Stimulated activated naive CD8-positive, alpha-beta T cell treated with anti-CD3 and anti-CD28 coated beads, Interleukin-15, Interleukin-2, amounts not matched to agents 100 U/mL and 50 U/mL, for 24 hours (primary cell): Measurements from ENCODE around the gene SOCS3.

ENCODE experiments used
- ATAC-seq: fragments of 150-1000 bp; cut with Tn5 transposase; one replicate; pipeline ENCODE4 v1.10.0; 2021
- DNase-seq: peaks from one replicate; pipeline ENCODE4 v3.0.0; 2021

The SOCS3 gene

DNA sequence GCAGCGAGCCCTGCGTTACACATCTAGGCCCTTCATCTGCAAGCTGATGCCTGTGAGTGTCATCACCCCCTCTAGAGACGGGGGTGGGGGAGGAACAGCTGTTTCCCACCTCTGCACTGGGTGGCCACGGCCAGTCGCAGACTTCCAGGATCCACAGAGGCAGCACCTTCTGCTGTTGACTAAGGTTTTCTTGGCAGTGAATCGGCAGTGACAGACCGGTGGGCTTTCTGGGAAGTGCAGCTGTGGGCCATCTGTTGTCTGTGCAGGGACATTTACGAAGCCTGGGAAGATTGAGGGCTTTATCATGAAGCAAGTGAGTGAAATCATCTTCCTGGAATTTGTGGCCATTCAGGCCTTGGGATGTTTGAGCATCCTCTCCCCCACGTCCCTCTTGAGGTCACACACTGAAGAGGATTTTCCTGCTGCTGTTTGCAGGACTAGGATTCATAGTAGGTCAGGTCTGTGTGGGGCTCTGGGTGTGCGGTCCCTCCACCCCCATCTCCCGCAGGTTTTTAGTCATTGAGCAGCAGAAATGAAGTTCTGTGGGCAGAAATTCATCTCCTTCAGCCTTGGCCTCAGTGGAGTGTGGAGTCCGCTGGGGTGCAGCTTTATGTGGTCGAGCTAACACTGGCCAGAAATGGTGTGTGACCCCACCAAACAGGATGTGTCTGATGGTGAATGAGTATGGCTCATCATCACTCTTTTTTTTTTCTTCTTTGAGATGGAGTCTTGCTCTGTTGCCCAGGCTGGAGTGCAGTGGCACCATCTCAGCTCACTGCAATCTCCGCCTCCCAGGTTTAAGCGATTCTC is 30.6 kb upstream of the SOCS3 start:
- DNase-seq (no peak), ATAC-seq (no peak)

- no peak for DNase-seq
- no peak for ATAC-seq
These were observed 28.4 kb upstream of the SOCS3 start for GRCh38 chr17:78387977-78388941.

DNA sequence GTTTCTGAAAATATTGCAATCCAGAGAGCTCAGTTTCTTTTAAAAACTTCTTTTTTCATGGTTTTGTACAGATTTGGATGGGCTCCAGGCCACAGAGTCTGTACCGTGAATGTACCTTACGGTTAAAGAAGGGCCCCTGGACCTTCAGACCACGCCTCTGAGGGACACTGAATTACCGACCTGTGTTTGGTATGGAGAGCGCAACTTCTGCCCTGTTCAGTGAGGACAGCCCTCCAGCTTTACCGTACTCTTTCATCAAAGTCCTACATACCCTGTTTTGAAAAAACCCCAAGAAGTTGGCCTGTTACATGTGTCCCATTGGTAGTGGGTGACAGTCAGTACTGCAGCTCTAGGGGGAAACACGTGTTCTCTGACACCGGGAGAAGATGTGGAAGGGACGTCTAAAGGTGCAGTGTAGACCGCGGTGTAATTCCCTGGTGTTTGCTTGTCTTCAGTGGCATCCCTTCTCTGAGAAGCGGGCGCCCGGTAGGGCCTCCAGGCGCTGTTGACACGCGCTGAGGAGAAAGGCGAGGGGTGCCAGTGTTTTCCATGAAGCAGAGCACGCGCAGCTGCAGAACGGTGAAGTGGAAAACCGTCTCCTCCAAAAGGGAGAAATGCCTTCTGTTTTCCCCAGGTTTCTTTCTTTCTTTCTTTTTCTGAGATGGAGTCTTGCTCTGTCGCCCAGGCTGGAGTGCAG is 24.8 kb upstream of the SOCS3 start:
- DNase-seq, result no peak
- ATAC-seq, result no peak

DNA sequence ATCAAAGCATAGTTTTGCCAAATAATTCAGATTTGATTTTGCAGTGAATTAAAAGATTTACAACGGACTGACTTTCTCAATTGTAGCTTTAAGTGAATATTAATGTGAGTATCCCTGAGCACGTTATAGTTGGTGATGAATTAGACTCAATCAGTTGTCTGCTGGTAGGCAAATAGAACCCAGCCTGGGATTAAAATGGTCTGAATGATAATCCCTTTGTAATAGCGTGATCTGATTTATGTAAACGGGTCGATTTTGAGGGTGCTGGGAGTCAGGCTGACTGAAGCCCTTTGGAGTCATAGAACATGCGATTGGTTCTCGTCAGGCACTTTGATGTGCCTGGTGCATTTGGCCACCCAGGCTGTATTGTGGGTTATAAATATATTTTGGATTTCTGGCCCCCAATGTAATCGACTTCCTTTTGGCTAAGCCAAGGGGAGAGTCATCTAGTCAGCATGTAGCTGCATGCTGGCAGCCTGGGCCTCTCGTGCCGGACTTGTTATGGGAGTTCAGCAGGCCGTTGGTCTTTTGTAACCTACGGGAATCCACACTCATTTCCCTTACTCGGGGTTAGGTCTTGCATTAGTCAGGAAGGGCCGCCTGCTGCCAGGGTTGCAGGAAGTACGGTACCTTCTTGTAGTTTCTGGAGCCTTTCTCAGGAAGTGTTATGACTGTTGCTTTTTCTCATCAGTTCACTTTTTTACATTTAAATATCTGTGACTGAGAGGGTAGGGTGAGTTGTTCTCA is 24.0 kb upstream of the SOCS3 start:
- peak; percentile 41 for ATAC-seq
- peak; percentile 67 for DNase-seq

- DNase-seq (no peak), ATAC-seq (peak; percentile 13)
These were observed 21.8 kb upstream of the SOCS3 start for GRCh38 chr17:78381601-78382232.

DNA sequence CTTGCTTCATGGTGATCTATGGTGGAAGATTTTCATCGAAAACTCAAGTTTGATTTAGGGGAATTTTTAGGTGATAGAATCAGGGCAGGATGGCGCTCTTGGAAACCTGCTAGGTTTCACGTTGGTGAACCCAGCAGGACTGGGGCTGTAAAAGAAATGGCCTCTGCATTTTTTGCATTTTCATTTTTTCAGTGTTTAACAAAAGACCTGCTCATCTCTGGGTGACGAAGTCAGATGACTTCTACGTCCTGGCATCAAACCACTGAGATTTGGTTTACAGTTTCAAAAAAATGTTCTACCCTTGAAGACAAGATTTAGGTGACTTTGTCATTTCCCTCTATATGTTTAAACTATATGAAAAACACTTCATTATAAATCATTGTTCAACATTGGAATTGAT is 20.5 kb upstream of the SOCS3 start:
- no peak for DNase-seq
- no peak for ATAC-seq

GRCh38 chr17:78379131-78379491 is 19.2 kb upstream of the SOCS3 start:
- ATAC-seq, result no peak
- no peak for DNase-seq

DNA sequence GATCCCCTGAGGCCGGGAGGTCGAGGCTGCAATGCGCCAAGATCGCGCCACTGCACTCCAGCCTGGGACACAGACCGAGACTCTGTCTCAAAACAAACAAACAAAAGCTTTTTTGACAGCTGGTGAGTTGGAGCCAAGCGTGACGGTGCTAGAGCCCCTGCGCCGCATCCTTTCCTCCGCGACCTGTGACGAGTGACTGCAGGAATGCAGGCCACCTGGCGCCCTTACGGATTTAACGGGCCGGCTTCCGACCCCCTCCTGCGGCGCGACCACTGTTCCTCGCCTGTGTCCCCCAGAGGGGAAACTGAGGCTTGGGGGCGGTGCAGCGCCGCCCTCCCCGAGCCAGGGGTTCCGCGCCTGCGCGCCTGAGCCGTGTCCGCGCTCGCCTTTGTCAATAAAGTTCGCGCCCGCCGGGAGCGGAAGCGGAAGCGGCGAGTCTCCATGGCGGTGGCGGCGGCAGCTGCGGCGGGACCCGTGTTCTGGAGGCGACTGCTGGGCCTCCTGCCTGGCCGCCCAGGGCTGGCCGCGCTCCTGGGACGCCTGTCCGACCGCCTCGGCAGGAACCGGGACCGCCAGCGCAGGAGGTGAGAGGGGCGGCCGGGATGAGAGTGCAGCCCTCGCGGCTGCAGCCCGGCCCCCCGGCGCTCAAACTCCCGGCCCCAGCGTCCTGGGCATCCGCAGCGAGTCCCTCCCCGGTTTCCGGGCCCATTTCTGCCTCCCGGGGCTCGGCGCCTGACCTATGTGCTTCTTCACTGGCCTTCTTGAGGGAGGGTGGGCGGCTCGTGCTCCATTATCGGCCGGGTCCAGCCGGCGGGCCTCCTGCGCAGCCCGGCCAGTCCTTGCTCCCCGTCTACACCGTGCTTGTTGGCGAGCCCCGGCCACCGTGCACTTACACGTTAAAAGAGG is 18.6 kb upstream of the SOCS3 start, which contains the start of gene PGS1:
Gene PGS1 (plus strand): TSS at position 425 of the 906 bp plus-strand sequence. CDS start 17 bp downstream, at position 442.
- DNase-seq (peak; percentile 88), ATAC-seq (peak; percentile 40)

DNA sequence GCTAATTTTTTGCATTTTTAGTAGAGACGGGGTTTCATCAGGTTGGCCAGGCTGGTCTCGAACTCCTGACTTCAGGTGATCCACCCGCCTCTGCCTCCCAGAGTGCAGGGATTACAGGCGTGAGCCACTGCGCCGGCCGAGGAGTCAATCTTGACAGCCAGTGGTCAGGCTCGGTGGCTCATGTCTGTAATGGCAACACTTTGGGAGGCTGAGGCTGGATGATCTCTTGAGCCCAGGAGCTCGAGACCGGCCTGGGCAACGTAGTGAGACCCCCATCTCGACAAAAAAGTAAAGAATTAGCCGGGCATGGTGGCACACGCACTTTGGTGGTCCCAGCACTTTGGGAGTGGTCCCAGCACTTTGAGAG is 18.0 kb upstream of the SOCS3 start:
- ATAC-seq (no peak), DNase-seq (no peak)

GRCh38 chr17:78376161-78376560 is 16.3 kb upstream of the SOCS3 start:
- ATAC-seq (no peak), DNase-seq (no peak)

- DNase-seq (no peak), ATAC-seq (no peak)
These were observed 15.7 kb upstream of the SOCS3 start for GRCh38 chr17:78375401-78376151.

GRCh38 chr17:78374631-78375274 is 14.9 kb upstream of the SOCS3 start:
- ATAC-seq, result no peak
- DNase-seq, result no peak

DNA sequence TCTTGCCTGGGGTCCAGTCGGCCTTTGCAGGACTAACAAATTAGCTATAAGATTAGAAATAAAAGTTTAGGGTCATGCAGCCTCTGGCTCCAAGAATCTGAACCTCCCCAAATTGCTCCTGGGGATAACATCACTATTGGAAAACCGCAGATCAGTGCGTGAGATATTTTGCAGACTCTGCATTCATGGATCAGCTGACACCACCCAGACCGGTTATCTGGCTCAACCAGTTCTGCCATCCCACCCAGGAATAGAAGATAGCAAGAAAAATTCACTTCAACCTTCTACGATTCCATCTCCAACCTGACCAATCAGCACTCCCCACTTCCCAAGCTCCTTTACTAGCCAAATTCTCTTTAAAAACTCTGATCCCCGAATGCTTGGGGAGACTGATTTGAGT is 14.3 kb upstream of the SOCS3 start:
- no peak for ATAC-seq
- DNase-seq, result no peak

- DNase-seq (no peak), ATAC-seq (no peak)
These were observed 13.0 kb upstream of the SOCS3 start for GRCh38 chr17:78372841-78373240.

GRCh38 chr17:78371056-78371455 is 11.2 kb upstream of the SOCS3 start:
- DNase-seq (no peak), ATAC-seq (no peak)

DNA sequence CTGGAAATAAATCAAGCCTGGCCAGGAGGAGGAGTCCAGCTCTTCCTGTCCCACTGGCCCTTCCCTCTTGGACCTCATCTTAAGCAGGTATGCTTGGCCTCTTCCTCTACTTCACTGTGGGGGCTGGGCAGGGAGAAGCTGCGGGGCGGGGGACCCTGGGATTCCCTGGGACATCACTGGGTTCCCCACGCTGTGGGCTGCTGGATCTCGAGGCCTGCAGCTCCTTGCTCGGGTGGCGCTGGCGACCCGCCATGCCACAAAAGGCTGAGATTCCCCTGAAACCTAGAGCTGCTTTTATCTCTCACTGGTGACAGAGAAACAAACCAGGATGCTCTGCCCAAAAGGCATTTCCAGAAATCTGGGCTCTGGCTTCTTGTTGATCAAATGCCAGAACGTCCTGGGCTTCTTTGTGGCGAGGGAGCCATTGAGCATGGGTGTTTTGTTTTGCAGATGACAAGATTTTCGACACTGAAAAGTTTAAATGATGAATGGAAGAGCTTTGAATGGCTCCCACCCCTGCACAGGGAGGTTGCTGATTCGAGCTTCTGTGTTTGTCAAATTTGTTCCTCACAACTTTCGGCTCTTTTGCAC is 10.0 kb upstream of the SOCS3 start:
- no peak for ATAC-seq
- DNase-seq, result no peak

DNA sequence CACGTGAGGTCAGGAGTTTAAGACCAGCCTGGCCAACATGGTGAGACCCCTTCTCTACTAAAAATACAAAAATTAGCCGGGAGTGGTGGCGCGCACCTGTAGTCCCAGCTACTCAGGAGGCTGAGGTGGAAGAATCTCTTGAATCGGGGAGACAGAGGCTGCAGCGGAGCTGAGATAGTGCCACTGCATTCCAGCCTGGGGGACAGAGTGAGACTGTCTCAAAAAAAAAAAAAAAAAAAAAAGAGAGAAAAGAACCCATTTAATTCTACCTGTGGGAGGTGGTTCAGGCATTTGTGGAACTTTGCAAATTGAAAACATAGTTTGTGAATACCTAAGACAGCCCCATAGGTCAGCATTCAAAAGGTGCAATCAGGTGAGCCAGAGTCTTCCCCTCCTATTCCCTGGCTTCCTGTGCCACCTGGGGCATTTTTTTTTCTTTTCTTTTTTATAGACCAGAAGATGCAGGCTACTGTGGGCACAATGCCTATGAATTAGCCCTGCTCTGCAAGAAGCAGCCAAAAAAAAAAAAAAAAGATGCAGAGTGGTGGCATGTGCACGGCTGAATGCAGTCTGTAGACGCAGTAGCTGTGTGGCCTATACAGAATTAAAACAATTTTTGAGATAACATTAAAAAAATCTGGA is 9.1 kb upstream of the SOCS3 start:
- ATAC-seq (no peak), DNase-seq (no peak)

DNA sequence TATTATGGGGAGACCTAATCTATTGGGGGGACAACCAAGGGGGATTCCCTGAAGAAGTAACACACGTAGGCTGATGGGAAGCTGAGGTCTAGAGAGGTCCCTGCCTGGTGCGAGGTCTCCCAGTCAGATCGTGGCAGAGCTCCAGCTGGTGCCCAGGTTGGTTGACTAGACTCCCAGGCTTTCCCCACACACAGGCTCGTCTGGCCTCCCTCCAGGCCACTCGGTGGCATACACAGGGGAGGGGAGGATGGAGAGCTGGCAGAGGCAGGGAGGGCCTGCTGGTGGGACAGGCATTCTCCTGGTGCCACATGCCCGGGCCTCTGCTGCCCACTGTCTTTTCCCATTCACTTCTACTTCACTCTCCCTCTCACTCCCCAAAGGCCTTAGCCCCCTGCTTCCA is 8.5 kb upstream of the SOCS3 start:
- DNase-seq (no peak), ATAC-seq (no peak)
